T-helper 2 cell treated with Interferon-gamma antibody and Interleukin-4, amounts not matched to agents 100 ng/mL and 5 ng/mL, for 36 hours (primary cell): Measurements from ENCODE around the gene GALK1. TPM values are rescaled to one million over a fixed set of nuclear protein-coding genes. Genes with fewer than 3 reads are reported as not detected.
"Not testable (repeated sequence)": the region's sequence is repeated elsewhere in the genome, so short reads cannot be mapped to it uniquely, and the experiment has no call there.

Source experiments
- intact Hi-C: fragments of 100-400 bp; cut with micrococcal nuclease; formaldehyde crosslinking; loops from one replicate; pipeline ENCODE4 v1.15.1; 2023
- total RNA-seq: library from RNA; stranded (reverse); gene quantifications from 2 replicates; pipeline ENCODE4 v1.2.3, GENCODE V29; 2022

Gene GALK1
- total RNA-seq, 1 donor from 2014 or later = 52.9 TPM

GRCh38 chr17:75769536-75769935 lies 4.5 kb upstream of the GALK1 start:
- intact Hi-C loops = no loop called here

GRCh38 chr17:75767881-75768280 lies 2.9 kb upstream of the GALK1 start:
- intact Hi-C loops = no loop called here

- intact Hi-C loops = loop anchor here (2.0 kb wide), 1 partner anchor 19 kb away; the partner anchor contains the start of gene UNK
Observed at GRCh38 chr17:75765981-75766380, 989 bp upstream of the GALK1 start.

- intact Hi-C loops = loop anchor here (2.0 kb wide), 1 partner anchor 20 kb away; the partner anchor contains the start of gene UNK
Observed at GRCh38 chr17:75764417-75764710, 628 bp downstream of the GALK1 start.

GRCh38 chr17:75763613-75764416 lies 1.2 kb downstream of the GALK1 start:
- intact Hi-C loops = loop anchor here (2.0 kb wide), 1 partner anchor 21 kb away; the partner anchor contains the start of gene UNK

- intact Hi-C loops = no loop called here
Observed at GRCh38 chr17:75763269-75763607, 1.8 kb downstream of the GALK1 start.

- intact Hi-C loops = no loop called here
Observed at GRCh38 chr17:75762513-75763268, 2.3 kb downstream of the GALK1 start.

- intact Hi-C loops = not testable (repeated sequence)
Observed at GRCh38 chr17:75759978-75760640, 4.9 kb downstream of the GALK1 start.

GRCh38 chr17:75759457-75759856 lies 5.5 kb downstream of the GALK1 start:
- intact Hi-C loops = no loop called here

- intact Hi-C loops = no loop called here
Observed at GRCh38 chr17:75758131-75758905, 6.7 kb downstream of the GALK1 start.

GRCh38 chr17:75757086-75757681 lies 7.8 kb downstream of the GALK1 start:
- intact Hi-C loops = no loop called here

- intact Hi-C loops = no loop called here
Observed at GRCh38 chr17:75756451-75757085, 8.4 kb downstream of the GALK1 start.

GRCh38 chr17:75755990-75756389 lies 9.0 kb downstream of the GALK1 start:
- intact Hi-C loops = no loop called here

GRCh38 chr17:75755205-75755901 lies 9.6 kb downstream of the GALK1 start:
- intact Hi-C loops = no loop called here

- intact Hi-C loops = loop anchor here (5.0 kb wide), 1 partner anchor 327 kb away; no protein-coding TSS in a partner anchor
Observed at GRCh38 chr17:75754378-75755204, 10.4 kb downstream of the GALK1 start.

- intact Hi-C loops = loop anchor here (5.0 kb wide), 1 partner anchor 326 kb away; no protein-coding TSS in a partner anchor
Observed at GRCh38 chr17:75753514-75754377, 11.2 kb downstream of the GALK1 start.

- intact Hi-C loops = loop anchor here (5.0 kb wide), 1 partner anchor 326 kb away; no protein-coding TSS in a partner anchor
Observed at GRCh38 chr17:75752802-75753513, 12.0 kb downstream of the GALK1 start.
